GM18511 (cell line): ENCODE data around the gene ADAMTSL4.
"Not testable (repeated sequence)": the region's sequence is repeated elsewhere in the genome, so short reads cannot be mapped to it uniquely, and the experiment has no call there.

Experiments used
- ATAC-seq: cut with Tn5 transposase; IDR thresholded peaks from one replicate; pipeline ENCODE4 v1.9.1; 2021; ENCODE audit warnings: mild to moderate bottlenecking, moderate library complexity; ENCODE audit not compliant: unreplicated experiment

ADAMTSL4 gene

GRCh38 chr1:150581437-150581836, 32.2 kb downstream of the ADAMTSL4 start:
- not testable (repeated sequence) for ATAC-seq

GRCh38 chr1:150581962-150582361, 32.8 kb downstream of the ADAMTSL4 start:
- ATAC-seq: not testable (repeated sequence)

- ATAC-seq: no peak
These were observed 33.2 kb downstream of the ADAMTSL4 start for GRCh38 chr1:150582371-150582770.

GRCh38 chr1:150596095-150596892, 47.1 kb downstream of the ADAMTSL4 start:
- ATAC-seq: no peak

GRCh38 chr1:150596976-150597375, 47.8 kb downstream of the ADAMTSL4 start:
- ATAC-seq: no peak

GRCh38 chr1:150598346-150598745, 49.1 kb downstream of the ADAMTSL4 start:
- ATAC-seq: not testable (repeated sequence)

GRCh38 chr1:150601540-150601939, 52.3 kb downstream of the ADAMTSL4 start:
- no peak for ATAC-seq

- not testable (repeated sequence) for ATAC-seq
These were observed 53.2 kb downstream of the ADAMTSL4 start for GRCh38 chr1:150602372-150602771.

GRCh38 chr1:150603711-150604110, 54.5 kb downstream of the ADAMTSL4 start:
- no peak for ATAC-seq

- no peak for ATAC-seq
These were observed 55.0 kb downstream of the ADAMTSL4 start for GRCh38 chr1:150604226-150604588.

- not testable (repeated sequence) for ATAC-seq
These were observed 56.2 kb downstream of the ADAMTSL4 start for GRCh38 chr1:150605451-150605731.

GRCh38 chr1:150606463-150607142, 57.4 kb downstream of the ADAMTSL4 start:
- ATAC-seq: no peak

GRCh38 chr1:150609732-150610131, 60.5 kb downstream of the ADAMTSL4 start:
- ATAC-seq: no peak
